GM19468 (cell line): ENCODE results near the gene PMEPA1.

Source experiments
- ATAC-seq: cut with Tn5 transposase; IDR thresholded peaks from one replicate; pipeline ENCODE4 v1.9.1; 2021; ENCODE audit warnings: mild to moderate bottlenecking, moderate library complexity, moderate number of reproducible peaks; ENCODE audit not compliant: unreplicated experiment; ENCODE audit errors: extremely low read depth

The PMEPA1 gene

GRCh38 chr20:57680934-57681914, 28.6 kb downstream of the PMEPA1 start:
- no peak for ATAC-seq

- ATAC-seq = peak; percentile 27
Measured at GRCh38 chr20:57680131-57680716, 29.6 kb downstream of the PMEPA1 start.

- no peak for ATAC-seq
Measured at GRCh38 chr20:57679113-57679512, 30.7 kb downstream of the PMEPA1 start.

GRCh38 chr20:57678340-57678739, 31.5 kb downstream of the PMEPA1 start:
- ATAC-seq = no peak

GRCh38 chr20:57677584-57677982, 32.2 kb downstream of the PMEPA1 start:
- no peak for ATAC-seq

- ATAC-seq = no peak
Measured at GRCh38 chr20:57676589-57677583, 32.9 kb downstream of the PMEPA1 start.

- ATAC-seq = no peak
Measured at GRCh38 chr20:57675773-57676172, 34.0 kb downstream of the PMEPA1 start.

GRCh38 chr20:57672953-57673575, 36.8 kb downstream of the PMEPA1 start:
- ATAC-seq = no peak

GRCh38 chr20:57672164-57672563, 37.7 kb downstream of the PMEPA1 start:
- ATAC-seq = no peak

- no peak for ATAC-seq
Measured at GRCh38 chr20:57671662-57672061, 38.2 kb downstream of the PMEPA1 start.

- ATAC-seq = no peak
Measured at GRCh38 chr20:57671072-57671391, 38.8 kb downstream of the PMEPA1 start.

- ATAC-seq = no peak
Measured at GRCh38 chr20:57670288-57671071, 39.3 kb downstream of the PMEPA1 start.

- ATAC-seq = no peak
Measured at GRCh38 chr20:57669632-57670031, 40.2 kb downstream of the PMEPA1 start.

- no peak for ATAC-seq
Measured at GRCh38 chr20:57667924-57668782, 41.7 kb downstream of the PMEPA1 start.

GRCh38 chr20:57667388-57667787, 42.4 kb downstream of the PMEPA1 start:
- ATAC-seq = no peak

GRCh38 chr20:57666834-57667157, 43.0 kb downstream of the PMEPA1 start:
- ATAC-seq = no peak

- ATAC-seq = no peak
Measured at GRCh38 chr20:57666106-57666833, 43.5 kb downstream of the PMEPA1 start.

GRCh38 chr20:57665589-57665971, 44.2 kb downstream of the PMEPA1 start:
- no peak for ATAC-seq
